ENCODE measurements around the gene CNTLN.
"Not testable (repeated sequence)": the region's sequence is repeated elsewhere in the genome, so short reads cannot be mapped to it uniquely, and the experiment has no call there.

Gene CNTLN

DNA sequence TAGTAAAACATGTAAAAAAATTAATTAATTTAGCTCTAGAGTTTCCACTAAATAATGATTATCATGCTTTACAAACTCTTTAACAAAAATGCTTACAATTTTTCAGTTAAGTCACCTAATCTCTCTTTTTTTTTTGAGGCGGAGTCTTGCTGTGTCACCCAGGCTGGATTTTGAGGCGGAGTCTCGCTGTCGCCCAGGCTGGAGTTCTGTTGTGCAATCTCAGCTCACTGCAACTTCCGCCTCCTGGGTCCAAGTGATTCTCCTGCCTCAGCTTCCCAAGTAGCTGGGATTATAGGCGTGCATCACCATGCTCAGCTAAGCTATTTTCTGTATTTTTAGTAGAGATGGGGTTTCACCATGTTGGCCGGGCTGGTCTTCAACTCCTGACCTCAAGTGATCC is 391.9 kb downstream of the CNTLN start:
- DNase-seq: not testable (repeated sequence)

DNA sequence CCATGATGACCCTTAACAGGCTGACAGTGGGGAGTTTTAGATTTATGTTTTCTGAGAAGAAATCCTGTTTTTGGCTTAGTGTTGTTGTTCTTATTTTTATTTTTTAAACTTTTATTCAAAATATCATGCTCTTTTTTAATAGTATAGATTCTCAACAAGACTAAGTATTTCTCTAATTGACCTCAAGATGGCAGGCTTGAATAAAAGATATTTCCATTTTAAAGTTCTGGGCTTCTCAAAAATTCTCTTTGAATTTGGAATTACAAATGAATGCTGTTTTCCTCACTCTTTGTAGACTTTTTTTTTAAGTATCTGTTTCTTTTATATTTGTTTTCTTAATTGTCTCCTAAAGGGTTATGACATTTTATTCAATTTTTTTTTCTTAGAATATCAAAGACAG is 394.0 kb downstream of the CNTLN start:
- DNase-seq: no peak

DNA sequence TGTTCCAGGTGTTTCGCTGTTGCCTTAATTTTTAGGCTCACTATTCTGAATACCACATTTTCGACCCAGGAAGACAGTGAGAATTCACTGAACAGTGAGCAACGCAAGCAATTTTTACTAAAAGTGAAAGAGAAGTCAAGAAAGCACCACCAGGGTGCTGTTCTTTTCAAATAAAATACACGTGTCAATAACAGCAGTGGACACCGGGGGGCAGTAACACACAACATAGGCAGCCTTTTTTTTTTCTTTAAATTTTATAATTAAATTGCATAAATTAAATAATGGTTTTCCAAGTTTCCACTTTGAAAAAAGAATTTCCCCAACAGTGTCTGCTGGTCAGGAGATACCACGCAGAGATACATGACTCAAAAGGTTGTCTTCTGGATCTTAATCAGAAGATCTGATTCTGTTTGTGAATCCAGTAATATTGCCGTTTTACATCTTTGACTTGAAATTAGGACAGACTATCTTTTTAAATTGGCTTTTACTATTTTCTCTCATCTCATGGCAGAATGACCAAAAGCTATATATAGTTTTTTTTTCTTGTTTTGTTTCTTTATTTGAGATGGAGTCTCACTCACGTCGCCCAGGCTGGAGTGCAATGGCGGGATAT is 396.9 kb downstream of the CNTLN start:
- DNase-seq: peak; percentile 1

DNA sequence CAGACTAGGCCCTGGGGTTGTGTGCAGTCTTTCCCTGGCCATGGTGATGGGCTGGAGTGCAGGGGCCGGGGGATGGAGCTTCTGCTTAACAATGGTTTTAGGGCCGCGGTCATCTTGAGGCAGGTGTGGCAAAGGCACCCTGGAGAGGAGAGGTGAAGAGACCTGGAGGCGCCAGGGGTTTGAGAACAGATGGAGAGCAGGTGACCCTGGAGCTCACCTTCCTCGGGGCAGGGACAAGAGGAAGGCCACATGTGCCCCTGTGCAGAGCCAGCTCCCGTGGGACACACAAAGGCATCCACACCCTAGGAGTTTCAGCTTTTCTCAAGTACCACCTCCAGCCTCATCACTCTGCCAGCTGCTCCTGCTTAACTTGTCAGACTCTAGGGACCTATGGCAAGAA is 397.6 kb downstream of the CNTLN start:
- DNase-seq: no peak

DNA sequence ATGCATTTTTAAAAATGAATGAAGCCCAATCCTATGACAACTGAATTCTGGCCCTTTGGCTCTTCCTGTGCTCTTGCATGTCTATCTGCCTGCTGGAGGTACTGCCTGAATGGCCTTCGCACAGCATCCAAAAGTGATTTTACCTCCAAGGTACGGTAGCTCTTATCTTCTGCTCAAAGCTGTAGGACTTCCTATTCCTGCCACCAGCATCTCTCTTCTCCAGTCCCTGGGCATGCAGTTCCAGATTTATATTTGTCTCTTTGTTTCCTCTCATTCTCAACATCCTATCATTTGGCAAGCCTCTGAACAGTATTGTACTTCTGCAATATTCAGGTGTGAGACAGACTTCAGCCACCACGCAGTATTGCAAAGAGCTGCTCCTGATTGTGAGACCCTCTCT is 400.3 kb downstream of the CNTLN start:
- no peak for DNase-seq

DNA sequence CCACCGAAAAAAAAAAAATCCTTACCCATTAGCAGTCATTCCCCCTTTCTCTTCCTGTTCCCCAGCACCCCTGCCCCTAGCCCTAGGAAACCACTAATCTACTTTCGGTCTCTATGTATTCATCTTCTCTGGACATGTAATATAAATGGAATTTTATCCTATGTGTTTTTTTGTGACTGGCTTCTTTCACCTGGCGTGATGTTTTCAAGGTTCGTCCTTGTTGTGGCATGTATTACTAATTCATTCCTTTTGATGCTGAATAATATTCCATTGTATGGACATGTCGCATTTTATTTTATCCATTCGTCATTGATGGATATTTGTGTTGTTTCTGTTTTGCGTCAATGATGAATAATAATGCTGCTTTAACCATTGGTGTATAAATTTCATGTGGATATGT is 401.2 kb downstream of the CNTLN start:
- DNase-seq: no peak

DNA sequence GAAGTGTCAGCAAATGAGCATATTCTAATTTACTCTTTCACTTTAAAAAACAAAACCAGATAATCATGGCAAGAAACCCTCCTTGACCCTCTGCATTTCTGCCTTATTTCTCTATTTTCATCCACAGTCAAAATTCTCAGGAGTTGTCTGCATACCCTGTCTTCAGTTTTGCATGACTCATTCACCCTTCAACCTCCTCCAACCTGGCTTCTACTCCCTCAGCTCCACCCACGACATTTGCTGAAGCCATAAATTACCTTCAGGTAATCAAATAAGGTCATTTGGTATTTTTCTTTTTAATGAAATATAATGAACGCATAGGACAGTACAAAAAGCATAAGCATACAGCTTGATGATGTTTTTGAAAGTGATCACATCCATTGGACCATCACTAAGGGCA is 416.2 kb downstream of the CNTLN start:
- DNase-seq: no peak
